ENCODE measurements around the gene KRT78.

The KRT78 gene

GRCh38 chr12:52821071-52821730 lies 27.6 kb downstream of the KRT78 start:
- Histone ChIP-seq H3K4me3 (ENCODE audit: low read length) (no peak overlapping the region), H3K9ac (ENCODE audit: low read depth, low read length) (no peak overlapping the region), H3K9me3 (ENCODE audit: insufficient read depth, low read depth, low read length) (no peaks in the 10 kb centered on the region), H3K36me3 (ENCODE audit: insufficient read depth, low read length) (no peaks in the 10 kb centered on the region), H3K4me1 (ENCODE audit: insufficient read depth, low read length) (no peaks in the 10 kb centered on the region), H3K27me3 (ENCODE audit: insufficient read depth, low read length) (no peaks in the 10 kb centered on the region), H3K27ac (ENCODE audit: low read depth, low read length) (no peak overlapping the region)
- 94% methylated on average over 4 of the region's 4 CpGs for WGBS

GRCh38 chr12:52820521-52820920 lies 28.3 kb downstream of the KRT78 start:
- Histone ChIP-seq H3K36me3 (ENCODE audit: insufficient read depth, low read length) (no peaks in the 10 kb centered on the region), H3K27me3 (ENCODE audit: insufficient read depth, low read length) (no peaks in the 10 kb centered on the region), H3K9me3 (ENCODE audit: insufficient read depth, low read depth, low read length) (no peaks in the 10 kb centered on the region), H3K27ac (ENCODE audit: low read depth, low read length) (no peak overlapping the region), H3K4me1 (ENCODE audit: insufficient read depth, low read length) (no peaks in the 10 kb centered on the region), H3K9ac (ENCODE audit: low read depth, low read length) (no peak overlapping the region), H3K4me3 (ENCODE audit: low read length) (no peak overlapping the region)
- 94% methylated on average over 6 of the region's 6 CpGs for WGBS

DNA sequence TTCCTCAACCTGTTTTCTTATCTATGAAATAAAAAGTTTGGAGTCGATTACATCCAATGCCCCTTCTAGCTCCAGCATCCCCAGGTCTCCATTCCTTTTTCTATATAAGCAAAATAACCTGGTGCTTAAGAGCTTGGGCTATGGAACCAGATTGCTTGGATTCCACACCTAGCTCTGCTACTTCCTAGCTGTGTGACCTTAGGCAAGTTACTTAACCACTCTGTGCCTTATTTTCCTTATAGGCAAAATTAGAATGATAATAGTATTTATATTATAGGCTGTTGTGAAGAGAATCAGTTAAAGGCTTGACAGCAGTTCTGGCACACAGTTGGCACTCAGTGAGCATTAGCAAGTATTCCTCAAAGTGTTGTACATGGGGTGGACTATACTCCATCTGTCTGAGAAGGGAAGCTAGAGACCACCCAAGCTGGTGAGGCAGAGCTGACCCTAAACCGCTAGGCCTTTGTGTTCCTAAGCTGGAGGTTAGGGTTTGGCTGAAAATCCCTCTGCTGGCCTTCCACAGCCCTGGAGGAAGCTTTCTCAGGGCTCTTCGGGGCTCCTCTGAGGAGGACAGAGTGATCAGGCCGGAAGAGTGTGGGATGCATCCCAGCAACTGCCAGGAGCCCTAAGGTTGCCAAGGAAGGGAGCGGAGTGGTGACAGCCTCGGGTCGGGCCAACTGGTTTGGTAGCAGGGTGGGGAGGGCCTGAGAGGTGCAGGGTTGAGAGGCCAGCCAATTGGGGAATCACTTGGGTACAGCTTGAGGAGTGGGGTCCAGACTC lies 28.9 kb downstream of the KRT78 start:
- 90% methylated on average over 7 of the region's 7 CpGs for WGBS
- H3K27ac ChIP-seq (ENCODE audit: low read depth, low read length), result no peak overlapping the region
- no peak overlapping the region for H3K4me3 ChIP-seq (ENCODE audit: low read length)

GRCh38 chr12:52818887-52819420 lies 29.8 kb downstream of the KRT78 start:
- no peak overlapping the region for H3K4me3 ChIP-seq (ENCODE audit: low read length)
- H3K9ac ChIP-seq (ENCODE audit: low read depth, low read length), result no peak overlapping the region
- no peaks in the 10 kb centered on the region for H3K9me3 ChIP-seq (ENCODE audit: insufficient read depth, low read depth, low read length)
- H3K27ac ChIP-seq (ENCODE audit: low read depth, low read length), result no peak overlapping the region
- no peaks in the 10 kb centered on the region for H3K27me3 ChIP-seq (ENCODE audit: insufficient read depth, low read length)
- WGBS, result 78% methylated on average over 7 of the region's 7 CpGs
- H3K4me1 ChIP-seq (ENCODE audit: insufficient read depth, low read length), result no peaks in the 10 kb centered on the region
- no peaks in the 10 kb centered on the region for H3K36me3 ChIP-seq (ENCODE audit: insufficient read depth, low read length)

More for the DNA sequence above, 28.9 kb downstream of the KRT78 start:
- Histone ChIP-seq H3K9me3 (ENCODE audit: insufficient read depth, low read depth, low read length) (no peaks in the 10 kb centered on the region), H3K9ac (ENCODE audit: low read depth, low read length) (no peak overlapping the region), H3K4me1 (ENCODE audit: insufficient read depth, low read length) (no peaks in the 10 kb centered on the region), H3K27me3 (ENCODE audit: insufficient read depth, low read length) (no peaks in the 10 kb centered on the region), H3K36me3 (ENCODE audit: insufficient read depth, low read length) (no peaks in the 10 kb centered on the region)

GRCh38 chr12:52818388-52818787 lies 30.4 kb downstream of the KRT78 start:
- WGBS, result 63% methylated on average over 7 of the region's 7 CpGs
- H3K27me3 ChIP-seq (ENCODE audit: insufficient read depth, low read length), result no peaks in the 10 kb centered on the region

DNA sequence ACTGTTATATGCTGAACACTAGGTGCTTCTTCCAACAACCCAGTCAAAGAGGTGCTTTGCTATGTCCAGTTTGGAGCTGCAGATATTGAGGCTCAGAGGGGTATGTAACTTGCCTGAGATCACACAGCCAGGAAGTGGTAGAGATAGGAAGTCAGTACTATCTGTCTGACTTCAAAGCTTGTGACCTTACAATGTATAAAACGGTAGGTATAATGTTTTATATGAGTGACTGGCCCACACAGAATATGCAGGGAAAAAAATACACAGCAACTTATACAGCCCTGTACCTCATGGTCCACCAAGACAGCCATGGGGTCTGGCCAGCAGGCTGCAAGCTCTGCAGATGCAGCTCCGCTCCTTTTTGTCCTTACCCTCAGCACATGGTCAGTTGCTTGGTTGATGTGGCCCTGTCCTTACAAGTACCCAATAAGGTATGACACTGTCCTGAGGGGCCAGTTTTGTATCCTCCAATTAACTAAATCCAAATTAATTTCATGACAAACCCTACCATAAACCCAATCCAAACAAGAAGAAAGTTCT lies 31.0 kb downstream of the KRT78 start:
- H3K4me1 ChIP-seq (ENCODE audit: insufficient read depth, low read length), result no peaks in the 10 kb centered on the region
- no peaks in the 10 kb centered on the region for H3K27me3 ChIP-seq (ENCODE audit: insufficient read depth, low read length)
- no peaks in the 10 kb centered on the region for H3K9me3 ChIP-seq (ENCODE audit: insufficient read depth, low read depth, low read length)
- H3K36me3 ChIP-seq (ENCODE audit: insufficient read depth, low read length), result no peaks in the 10 kb centered on the region
- H3K27ac ChIP-seq (ENCODE audit: low read depth, low read length), result no peak overlapping the region
- H3K4me3 ChIP-seq (ENCODE audit: low read length), result no peak overlapping the region
- H3K9ac ChIP-seq (ENCODE audit: low read depth, low read length), result no peak overlapping the region
- WGBS, result 96% methylated on average over 2 of the region's 2 CpGs

More at GRCh38 chr12:52818388-52818787, 30.4 kb downstream of the KRT78 start:
- Histone ChIP-seq H3K36me3 (ENCODE audit: insufficient read depth, low read length) (no peaks in the 10 kb centered on the region), H3K27ac (ENCODE audit: low read depth, low read length) (no peak overlapping the region), H3K9me3 (ENCODE audit: insufficient read depth, low read depth, low read length) (no peaks in the 10 kb centered on the region), H3K4me1 (ENCODE audit: insufficient read depth, low read length) (no peaks in the 10 kb centered on the region), H3K9ac (ENCODE audit: low read depth, low read length) (no peak overlapping the region), H3K4me3 (ENCODE audit: low read length) (no peak overlapping the region)

GRCh38 chr12:52817003-52817698 lies 31.6 kb downstream of the KRT78 start:
- H3K27me3 ChIP-seq (ENCODE audit: insufficient read depth, low read length), result no peaks in the 10 kb centered on the region
- WGBS, result 91% methylated on average over 8 of the region's 8 CpGs
- no peak overlapping the region for H3K9ac ChIP-seq (ENCODE audit: low read depth, low read length)
- H3K27ac ChIP-seq (ENCODE audit: low read depth, low read length), result no peak overlapping the region
- no peaks in the 10 kb centered on the region for H3K9me3 ChIP-seq (ENCODE audit: insufficient read depth, low read depth, low read length)
- no peak overlapping the region for H3K4me3 ChIP-seq (ENCODE audit: low read length)
- no peaks in the 10 kb centered on the region for H3K4me1 ChIP-seq (ENCODE audit: insufficient read depth, low read length)
- H3K36me3 ChIP-seq (ENCODE audit: insufficient read depth, low read length), result no peaks in the 10 kb centered on the region

DNA sequence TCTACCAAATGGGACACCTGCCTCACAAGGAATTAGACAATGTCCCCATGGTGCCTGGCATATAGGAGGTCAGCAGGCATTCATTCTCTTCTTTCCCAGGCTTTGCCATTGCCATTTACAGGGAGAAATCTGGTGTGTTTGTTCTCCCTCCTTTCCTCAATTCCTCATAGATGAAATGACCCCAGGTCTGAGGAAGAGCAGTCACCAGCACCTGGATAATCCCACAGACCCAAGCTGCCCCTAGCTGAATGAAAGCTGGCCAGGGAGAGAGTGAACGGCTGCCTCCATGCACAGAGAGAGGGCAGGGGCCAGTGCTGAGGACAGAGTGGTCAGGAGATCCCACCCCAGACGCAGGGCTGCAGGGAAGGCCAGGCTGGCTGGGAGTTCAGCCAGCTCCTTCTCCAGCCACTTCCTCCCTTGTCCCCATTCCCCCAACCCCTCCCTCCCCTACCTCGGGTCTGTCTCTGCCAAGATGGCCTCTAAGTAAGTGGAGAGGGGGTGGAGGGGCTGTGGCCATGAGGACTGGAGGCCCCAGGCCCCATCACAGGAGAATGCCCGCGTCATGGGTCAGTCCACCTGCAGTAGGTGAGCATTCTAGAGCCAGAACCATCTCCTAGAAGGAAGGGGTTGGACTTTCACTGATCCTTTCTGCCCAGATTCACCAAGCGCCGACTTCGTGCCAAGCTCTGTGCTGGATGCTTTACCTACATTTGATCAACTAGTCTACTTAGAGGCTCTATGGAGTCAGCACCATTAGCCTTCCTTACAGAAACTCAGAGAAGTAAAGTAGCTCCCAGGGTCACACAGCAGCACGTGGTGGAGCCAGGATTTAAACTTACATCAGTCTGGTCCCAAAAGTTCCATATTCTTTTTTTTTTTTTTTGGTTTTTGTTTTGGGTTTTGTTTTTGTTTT lies 32.9 kb downstream of the KRT78 start:
- Histone ChIP-seq H3K27me3 (ENCODE audit: insufficient read depth, low read length) (no peaks in the 10 kb centered on the region), H3K9ac (ENCODE audit: low read depth, low read length) (no peak overlapping the region), H3K36me3 (ENCODE audit: insufficient read depth, low read length) (no peaks in the 10 kb centered on the region), H3K27ac (ENCODE audit: low read depth, low read length) (no peak overlapping the region), H3K4me1 (ENCODE audit: insufficient read depth, low read length) (no peaks in the 10 kb centered on the region), H3K4me3 (ENCODE audit: low read length) (no peak overlapping the region), H3K9me3 (ENCODE audit: insufficient read depth, low read depth, low read length) (no peaks in the 10 kb centered on the region)
- WGBS, result 95% methylated on average over 8 of the region's 9 CpGs

GRCh38 chr12:52815161-52815560 lies 33.6 kb downstream of the KRT78 start:
- 84% methylated on average over 2 of the region's 4 CpGs for WGBS
- Histone ChIP-seq H3K36me3 (ENCODE audit: insufficient read depth, low read length) (no peaks in the 10 kb centered on the region), H3K27me3 (ENCODE audit: insufficient read depth, low read length) (no peaks in the 10 kb centered on the region), H3K27ac (ENCODE audit: low read depth, low read length) (no peak overlapping the region), H3K4me1 (ENCODE audit: insufficient read depth, low read length) (no peaks in the 10 kb centered on the region), H3K4me3 (ENCODE audit: low read length) (no peak overlapping the region), H3K9ac (ENCODE audit: low read depth, low read length) (no peak overlapping the region), H3K9me3 (ENCODE audit: insufficient read depth, low read depth, low read length) (no peaks in the 10 kb centered on the region)

GRCh38 chr12:52814710-52815155 lies 34.1 kb downstream of the KRT78 start:
- 83% methylated on average over 4 of the region's 4 CpGs for WGBS
- Histone ChIP-seq H3K27ac (ENCODE audit: low read depth, low read length) (no peak overlapping the region), H3K36me3 (ENCODE audit: insufficient read depth, low read length) (no peaks in the 10 kb centered on the region), H3K9ac (ENCODE audit: low read depth, low read length) (no peak overlapping the region), H3K4me3 (ENCODE audit: low read length) (no peak overlapping the region), H3K9me3 (ENCODE audit: insufficient read depth, low read depth, low read length) (no peaks in the 10 kb centered on the region), H3K27me3 (ENCODE audit: insufficient read depth, low read length) (no peaks in the 10 kb centered on the region), H3K4me1 (ENCODE audit: insufficient read depth, low read length) (no peaks in the 10 kb centered on the region)

All from HUES64 (cell line).